HepG2 (cell line): ENCODE measurements around the gene SERTAD2. TPM values are rescaled to one million over a fixed set of nuclear protein-coding genes. Genes with fewer than 3 reads are reported as not detected.

Experiments used
- ARNT ChIP-seq: fragments of 450-650 bp; IDR thresholded peaks from 2 replicates; pipeline ENCODE4 v1.6.1; 2017
- ATF3 ChIP-seq: sonication (generic); formaldehyde crosslinking; IDR thresholded peaks from 2 replicates; pipeline ENCODE4 v1.4.0; 2020; ENCODE audit warnings: missing genetic modification reagents
- GPBP1L1 ChIP-seq: sonication (generic); formaldehyde crosslinking; IDR thresholded peaks from 2 replicates; pipeline ENCODE4 v1.5.0; 2020; ENCODE audit warnings: mild to moderate bottlenecking, missing genetic modification reagents
- NONO ChIP-seq, 2 experiments: fragments of 450-650 bp in 1 of 2; sonication (generic) in 1 of 2; formaldehyde crosslinking in 1 of 2; IDR thresholded peaks in 1 of 2; conservative IDR thresholded peaks in 1 of 2; 2 replicates each; pipeline versions ENCODE4 v1.6.1 to v1.8.0; 2017 to 2022; ENCODE audit warnings: mild to moderate bottlenecking in 1 of 2, missing genetic modification reagents in 1 of 2, moderate library complexity in 1 of 2
- POGZ ChIP-seq: sonication (generic); formaldehyde crosslinking; IDR thresholded peaks from 2 replicates; pipeline ENCODE4 v1.4.0; 2020; ENCODE audit warnings: mild to moderate bottlenecking, missing genetic modification reagents
- SOX6 ChIP-seq, 2 experiments: fragments of 450-650 bp in 1 of 2; sonication (generic) in 1 of 2; formaldehyde crosslinking in 1 of 2; IDR thresholded peaks; 2 replicates each; pipeline versions ENCODE4 v1.4.0 to v1.6.1; 2017 to 2020; ENCODE audit warnings: antibody characterized with exemption in 1 of 2, mild to moderate bottlenecking in 1 of 2, missing genetic modification reagents in 1 of 2
- ZFP36 ChIP-seq: fragments of 150-350 bp; IDR thresholded peaks from 2 replicates; pipeline ENCODE4 v1.6.1; 2018; ENCODE audit warnings: borderline replicate concordance, low read length, low read depth; ENCODE audit not compliant: partially characterized antibody
- ZFP82 ChIP-seq: sonication (generic); formaldehyde crosslinking; IDR thresholded peaks from 2 replicates; pipeline ENCODE4 v1.5.1; 2020; ENCODE audit warnings: mild to moderate bottlenecking, missing genetic modification reagents, borderline replicate concordance
- ZSCAN22 ChIP-seq: sonication (generic); formaldehyde crosslinking; IDR thresholded peaks from 2 replicates; pipeline ENCODE4 v1.4.0; 2020; ENCODE audit warnings: mild to moderate bottlenecking, missing genetic modification reagents
- polyA plus RNA-seq, 8 experiments: library from polyadenylated mRNA; depleted of rRNA in 3 of 8; stranded (reverse) in 7 of 8; unstranded in 1 of 8; fragments of >200 nt; fragmentation: Illumina TruSeq in 4 of 8; extraction: Trizol in 4 of 8; gene quantifications; 2 replicates each; pipeline versions ENCODE4 v1.2.1 to v1.2.3, GENCODE V29; 2011 to 2016; ENCODE audit warnings: low read depth in 4 of 8, missing spikeins in 1 of 8, mixed read lengths in 1 of 8; ENCODE audit not compliant: insufficient read depth in 1 of 8
- total RNA-seq, 5 experiments: library from RNA; depleted of rRNA; stranded (reverse); fragments of >200 nt; fragmentation: Illumina TruSeq; extraction: Trizol; gene quantifications; 2 replicates each; pipeline ENCODE4 v1.2.3, GENCODE V29; 2016; ENCODE audit warnings: low read depth in 1 of 5
- TF ChIP-seq, protein P1 (sequence below): sonication (generic); formaldehyde crosslinking; IDR thresholded peaks from 2 replicates; pipeline ENCODE4 v1.4.0; 2020; ENCODE audit warnings: low read depth, missing genetic modification reagents
- TF ChIP-seq, protein P2 (sequence below): sonication (generic); formaldehyde crosslinking; IDR thresholded peaks from 2 replicates; pipeline ENCODE4 v1.4.0; 2020; ENCODE audit warnings: missing genetic modification reagents
- TF ChIP-seq, protein P3 (sequence below): sonication (generic); formaldehyde crosslinking; IDR thresholded peaks from 2 replicates; pipeline ENCODE4 v1.5.0; 2020; ENCODE audit warnings: mild to moderate bottlenecking, missing genetic modification reagents, moderate library complexity
- TF ChIP-seq, protein P4 (sequence below): sonication (generic); formaldehyde crosslinking; IDR thresholded peaks from 2 replicates; pipeline ENCODE4 v1.5.0; 2020; ENCODE audit warnings: mild to moderate bottlenecking, missing genetic modification reagents

SERTAD2 gene
- total and polyA plus RNA-seq, 2 of the 13 experiments (the other 11 are each of a cell fraction or from before 2014, with no cell fraction given) = 6.7 to 22.6 TPM

DNA sequence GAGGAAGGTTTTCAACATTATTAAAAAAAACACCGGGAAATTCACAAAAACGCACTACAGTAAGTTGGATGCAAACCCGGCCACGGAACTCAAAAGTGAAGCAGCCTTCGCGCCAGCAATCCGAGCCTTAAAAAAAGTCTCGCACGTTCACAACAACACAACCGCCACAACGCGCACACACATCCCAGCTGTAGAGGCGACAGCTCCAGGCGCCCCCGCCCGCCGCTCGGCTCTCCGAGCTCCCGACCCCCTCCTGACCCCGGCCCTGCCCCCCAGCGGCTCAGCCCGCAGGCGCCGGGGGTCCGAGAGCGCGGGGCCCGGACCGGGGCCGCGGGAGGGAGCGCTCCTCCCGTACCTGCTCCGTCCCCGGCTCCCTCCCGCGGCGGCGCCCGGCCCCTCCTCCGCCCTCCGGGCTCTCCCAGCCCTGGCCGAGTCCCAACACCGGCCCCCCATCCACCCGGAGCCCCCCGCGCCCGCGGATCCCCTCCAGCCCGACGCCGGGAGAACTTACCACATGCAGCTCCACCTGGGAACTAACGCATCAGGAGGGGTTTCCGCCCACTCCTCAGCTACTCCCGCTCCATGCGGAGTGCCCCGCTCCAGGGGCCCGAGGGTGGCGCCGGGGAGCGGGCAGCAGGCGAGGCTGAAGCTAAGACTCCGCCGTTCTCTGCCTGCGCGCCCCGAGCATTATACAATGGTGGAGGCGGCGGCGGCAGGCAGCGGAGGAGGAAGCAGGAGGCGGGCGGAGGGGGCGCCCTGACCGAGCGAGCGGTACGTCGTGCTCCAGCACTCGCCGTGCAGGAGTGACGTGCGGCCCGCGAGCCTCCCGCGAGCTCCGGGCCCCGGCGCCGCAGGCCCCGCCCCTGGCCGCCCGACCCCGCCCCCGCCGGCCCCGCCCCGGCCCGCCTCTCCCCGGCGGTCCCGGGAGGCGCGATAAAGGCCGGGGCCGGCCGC lies at the start of gene SERTAD2 (continued):
- TF ChIP-seq NONO (IDR thresholded peaks at IDR 0.05) (no peak), NONO (CRISPR knock-in tag; conservative IDR thresholded peaks at IDR 0.05) (peak; percentile 56; the same call in 1 of the 2 replicates), ZFP36 (no peak), ARNT (no peak), ZSCAN22 (CRISPR knock-in tag) (peak; percentile 59; the same call in 1 of the 2 replicates), POGZ (CRISPR knock-in tag) (0 out of 2 replicates have a peak, but pooled peaks have one; percentile 11), GPBP1L1 (CRISPR knock-in tag) (no peak), ATF3 (CRISPR knock-in tag) (no peak), SOX6 (IDR thresholded peaks at IDR 0.05) (no peak), SOX6 (CRISPR knock-in tag; IDR thresholded peaks at IDR 0.05) (peak; percentile 38; the same call in 1 of the 2 replicates), ZFP82 (CRISPR knock-in tag) (peak; percentile 45; the same call in 1 of the 2 replicates)
- TF ChIP-seq, protein P1, sequence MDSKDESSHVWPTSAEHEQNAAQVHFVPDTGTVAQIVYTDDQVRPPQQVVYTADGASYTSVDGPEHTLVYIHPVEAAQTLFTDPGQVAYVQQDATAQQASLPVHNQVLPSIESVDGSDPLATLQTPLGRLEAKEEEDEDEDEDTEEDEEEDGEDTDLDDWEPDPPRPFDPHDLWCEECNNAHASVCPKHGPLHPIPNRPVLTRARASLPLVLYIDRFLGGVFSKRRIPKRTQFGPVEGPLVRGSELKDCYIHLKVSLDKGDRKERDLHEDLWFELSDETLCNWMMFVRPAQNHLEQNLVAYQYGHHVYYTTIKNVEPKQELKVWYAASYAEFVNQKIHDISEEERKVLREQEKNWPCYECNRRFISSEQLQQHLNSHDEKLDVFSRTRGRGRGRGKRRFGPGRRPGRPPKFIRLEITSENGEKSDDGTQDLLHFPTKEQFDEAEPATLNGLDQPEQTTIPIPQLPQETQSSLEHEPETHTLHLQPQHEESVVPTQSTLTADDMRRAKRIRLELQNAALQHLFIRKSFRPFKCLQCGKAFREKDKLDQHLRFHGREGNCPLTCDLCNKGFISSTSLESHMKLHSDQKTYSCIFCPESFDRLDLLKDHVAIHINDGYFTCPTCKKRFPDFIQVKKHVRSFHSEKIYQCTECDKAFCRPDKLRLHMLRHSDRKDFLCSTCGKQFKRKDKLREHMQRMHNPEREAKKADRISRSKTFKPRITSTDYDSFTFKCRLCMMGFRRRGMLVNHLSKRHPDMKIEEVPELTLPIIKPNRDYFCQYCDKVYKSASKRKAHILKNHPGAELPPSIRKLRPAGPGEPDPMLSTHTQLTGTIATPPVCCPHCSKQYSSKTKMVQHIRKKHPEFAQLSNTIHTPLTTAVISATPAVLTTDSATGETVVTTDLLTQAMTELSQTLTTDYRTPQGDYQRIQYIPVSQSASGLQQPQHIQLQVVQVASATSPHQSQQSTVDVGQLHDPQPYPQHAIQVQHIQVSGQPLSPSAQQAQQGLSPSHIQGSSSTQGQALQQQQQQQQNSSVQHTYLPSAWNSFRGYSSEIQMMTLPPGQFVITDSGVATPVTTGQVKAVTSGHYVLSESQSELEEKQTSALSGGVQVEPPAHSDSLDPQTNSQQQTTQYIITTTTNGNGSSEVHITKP (CRISPR knock-in tag) = no peak; the same call in 1 of the 2 replicates
- TF ChIP-seq, protein P2, sequence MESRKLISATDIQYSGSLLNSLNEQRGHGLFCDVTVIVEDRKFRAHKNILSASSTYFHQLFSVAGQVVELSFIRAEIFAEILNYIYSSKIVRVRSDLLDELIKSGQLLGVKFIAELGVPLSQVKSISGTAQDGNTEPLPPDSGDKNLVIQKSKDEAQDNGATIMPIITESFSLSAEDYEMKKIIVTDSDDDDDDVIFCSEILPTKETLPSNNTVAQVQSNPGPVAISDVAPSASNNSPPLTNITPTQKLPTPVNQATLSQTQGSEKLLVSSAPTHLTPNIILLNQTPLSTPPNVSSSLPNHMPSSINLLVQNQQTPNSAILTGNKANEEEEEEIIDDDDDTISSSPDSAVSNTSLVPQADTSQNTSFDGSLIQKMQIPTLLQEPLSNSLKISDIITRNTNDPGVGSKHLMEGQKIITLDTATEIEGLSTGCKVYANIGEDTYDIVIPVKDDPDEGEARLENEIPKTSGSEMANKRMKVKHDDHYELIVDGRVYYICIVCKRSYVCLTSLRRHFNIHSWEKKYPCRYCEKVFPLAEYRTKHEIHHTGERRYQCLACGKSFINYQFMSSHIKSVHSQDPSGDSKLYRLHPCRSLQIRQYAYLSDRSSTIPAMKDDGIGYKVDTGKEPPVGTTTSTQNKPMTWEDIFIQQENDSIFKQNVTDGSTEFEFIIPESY (CRISPR knock-in tag) = 0 out of 2 replicates have a peak, but pooled peaks have one; percentile 29
- TF ChIP-seq, protein P3, sequence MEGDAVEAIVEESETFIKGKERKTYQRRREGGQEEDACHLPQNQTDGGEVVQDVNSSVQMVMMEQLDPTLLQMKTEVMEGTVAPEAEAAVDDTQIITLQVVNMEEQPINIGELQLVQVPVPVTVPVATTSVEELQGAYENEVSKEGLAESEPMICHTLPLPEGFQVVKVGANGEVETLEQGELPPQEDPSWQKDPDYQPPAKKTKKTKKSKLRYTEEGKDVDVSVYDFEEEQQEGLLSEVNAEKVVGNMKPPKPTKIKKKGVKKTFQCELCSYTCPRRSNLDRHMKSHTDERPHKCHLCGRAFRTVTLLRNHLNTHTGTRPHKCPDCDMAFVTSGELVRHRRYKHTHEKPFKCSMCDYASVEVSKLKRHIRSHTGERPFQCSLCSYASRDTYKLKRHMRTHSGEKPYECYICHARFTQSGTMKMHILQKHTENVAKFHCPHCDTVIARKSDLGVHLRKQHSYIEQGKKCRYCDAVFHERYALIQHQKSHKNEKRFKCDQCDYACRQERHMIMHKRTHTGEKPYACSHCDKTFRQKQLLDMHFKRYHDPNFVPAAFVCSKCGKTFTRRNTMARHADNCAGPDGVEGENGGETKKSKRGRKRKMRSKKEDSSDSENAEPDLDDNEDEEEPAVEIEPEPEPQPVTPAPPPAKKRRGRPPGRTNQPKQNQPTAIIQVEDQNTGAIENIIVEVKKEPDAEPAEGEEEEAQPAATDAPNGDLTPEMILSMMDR = peak; percentile 58
- TF ChIP-seq, protein P4, sequence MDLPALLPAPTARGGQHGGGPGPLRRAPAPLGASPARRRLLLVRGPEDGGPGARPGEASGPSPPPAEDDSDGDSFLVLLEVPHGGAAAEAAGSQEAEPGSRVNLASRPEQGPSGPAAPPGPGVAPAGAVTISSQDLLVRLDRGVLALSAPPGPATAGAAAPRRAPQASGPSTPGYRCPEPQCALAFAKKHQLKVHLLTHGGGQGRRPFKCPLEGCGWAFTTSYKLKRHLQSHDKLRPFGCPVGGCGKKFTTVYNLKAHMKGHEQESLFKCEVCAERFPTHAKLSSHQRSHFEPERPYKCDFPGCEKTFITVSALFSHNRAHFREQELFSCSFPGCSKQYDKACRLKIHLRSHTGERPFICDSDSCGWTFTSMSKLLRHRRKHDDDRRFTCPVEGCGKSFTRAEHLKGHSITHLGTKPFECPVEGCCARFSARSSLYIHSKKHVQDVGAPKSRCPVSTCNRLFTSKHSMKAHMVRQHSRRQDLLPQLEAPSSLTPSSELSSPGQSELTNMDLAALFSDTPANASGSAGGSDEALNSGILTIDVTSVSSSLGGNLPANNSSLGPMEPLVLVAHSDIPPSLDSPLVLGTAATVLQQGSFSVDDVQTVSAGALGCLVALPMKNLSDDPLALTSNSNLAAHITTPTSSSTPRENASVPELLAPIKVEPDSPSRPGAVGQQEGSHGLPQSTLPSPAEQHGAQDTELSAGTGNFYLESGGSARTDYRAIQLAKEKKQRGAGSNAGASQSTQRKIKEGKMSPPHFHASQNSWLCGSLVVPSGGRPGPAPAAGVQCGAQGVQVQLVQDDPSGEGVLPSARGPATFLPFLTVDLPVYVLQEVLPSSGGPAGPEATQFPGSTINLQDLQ (CRISPR knock-in tag) = peak; percentile 52; the same call in 1 of the 2 replicates
